CD4-positive, alpha-beta T cell treated with Interleukin-4 for 4 hours (primary cell): Measurements from ENCODE around the gene SMIM31.

ENCODE experiments used
- DNase-seq: peaks from one replicate; pipeline ENCODE4 v3.0.0-alpha.2; 2020

SMIM31 gene

DNA sequence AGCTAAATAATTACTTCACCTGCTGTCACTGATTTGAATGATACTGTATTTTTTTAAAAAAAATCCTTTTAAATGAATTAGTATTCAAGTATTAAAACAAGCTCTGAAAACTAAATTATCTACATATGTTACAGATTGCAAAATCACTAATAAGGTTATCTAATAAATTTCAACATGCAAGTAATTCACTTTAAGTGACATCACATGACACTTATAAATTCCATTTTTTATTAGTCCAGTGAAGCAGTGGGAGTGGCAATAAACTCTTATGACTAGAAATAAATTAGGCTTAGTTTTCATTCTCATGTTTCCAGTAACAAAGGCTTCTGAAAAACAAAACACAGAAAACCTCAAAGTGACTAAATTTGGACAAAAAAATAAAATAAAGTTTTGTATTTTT lies 36.3 kb downstream of the SMIM31 start:
- DNase-seq = no peak

DNA sequence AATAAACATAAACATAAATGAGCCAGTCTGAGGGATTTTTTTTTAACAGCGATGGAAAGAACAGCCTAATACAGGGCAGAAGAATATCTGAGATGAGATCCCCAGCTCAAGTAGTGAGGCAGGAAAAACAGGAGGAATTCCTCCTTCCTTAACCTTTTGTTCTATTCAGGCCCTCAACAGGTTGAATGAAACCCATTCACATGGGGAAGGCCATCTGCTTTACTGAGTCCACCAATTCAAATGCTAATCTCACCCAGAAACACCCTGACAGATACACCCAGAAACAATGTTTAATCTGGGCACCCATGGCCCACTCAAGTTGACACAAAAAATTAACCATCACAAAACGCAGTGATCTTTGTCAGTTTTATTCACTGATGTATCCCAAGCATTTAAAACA lies 45.5 kb downstream of the SMIM31 start:
- no peak for DNase-seq

DNA sequence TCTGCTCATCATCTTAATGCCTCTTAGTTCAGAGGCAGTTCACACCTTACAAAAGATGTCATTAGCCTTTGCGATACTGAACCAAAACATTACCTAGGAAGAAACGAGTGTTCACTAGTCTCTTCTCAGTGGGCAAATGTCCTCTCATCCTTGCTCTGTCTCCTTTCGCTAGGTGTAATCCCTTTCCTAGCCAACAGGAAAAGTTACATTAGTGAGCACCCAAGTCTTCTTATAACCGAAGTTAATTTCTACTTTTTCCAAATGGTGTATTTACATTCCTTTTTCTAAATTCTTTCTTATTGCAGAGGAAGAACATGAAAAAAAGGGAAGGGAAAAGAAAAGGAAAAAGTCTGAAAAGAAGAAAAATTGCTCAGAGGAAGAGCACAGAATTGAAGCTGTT lies 46.9 kb downstream of the SMIM31 start:
- DNase-seq = no peak

DNA sequence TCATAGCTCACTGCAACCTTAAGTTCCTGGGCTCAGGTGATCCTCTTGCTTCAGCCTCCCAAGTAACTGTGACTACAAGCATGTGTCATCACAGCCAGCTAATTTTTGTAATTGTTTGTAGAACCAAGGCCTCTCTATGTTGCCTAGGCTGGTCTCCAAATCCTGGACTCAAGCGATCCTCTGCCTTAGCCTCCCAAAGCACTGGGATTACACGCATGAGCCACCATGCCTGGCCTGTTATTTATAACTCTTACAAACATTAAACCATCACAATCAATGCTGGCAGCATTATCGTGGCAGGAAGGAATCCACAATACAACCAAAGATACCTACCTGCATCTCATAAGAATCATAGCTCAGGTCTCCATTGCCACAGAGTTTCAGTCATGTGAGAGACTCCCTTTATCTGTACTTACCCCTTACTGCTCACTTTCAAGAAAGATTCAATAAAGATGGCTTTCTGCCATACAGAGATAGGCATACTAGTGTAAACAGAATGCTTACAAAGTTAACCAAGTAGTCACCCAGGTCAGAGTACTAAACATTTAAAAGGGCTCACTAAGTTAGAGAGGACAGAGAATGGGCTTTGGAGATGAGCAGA lies 48.5 kb downstream of the SMIM31 start:
- no peak for DNase-seq

DNA sequence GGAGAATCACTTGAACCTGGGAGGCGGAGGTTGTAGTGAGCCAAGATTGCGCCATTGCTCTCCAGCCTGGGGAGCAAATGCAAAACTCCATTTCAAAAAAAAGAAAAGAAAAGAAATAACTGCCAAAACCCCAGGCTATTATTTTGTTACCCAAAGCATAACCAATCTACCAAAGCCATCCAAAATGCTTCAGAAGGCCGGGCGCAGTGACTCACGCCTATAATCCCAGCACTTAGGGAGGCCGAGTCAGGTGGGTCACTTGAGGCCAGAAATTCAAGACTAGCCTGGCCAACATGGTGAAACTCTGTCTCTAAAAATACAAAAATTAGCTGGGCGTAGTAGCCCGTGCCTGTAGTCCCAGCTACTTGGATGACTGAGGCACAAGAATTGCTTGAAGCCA lies 49.8 kb downstream of the SMIM31 start:
- DNase-seq = no peak

DNA sequence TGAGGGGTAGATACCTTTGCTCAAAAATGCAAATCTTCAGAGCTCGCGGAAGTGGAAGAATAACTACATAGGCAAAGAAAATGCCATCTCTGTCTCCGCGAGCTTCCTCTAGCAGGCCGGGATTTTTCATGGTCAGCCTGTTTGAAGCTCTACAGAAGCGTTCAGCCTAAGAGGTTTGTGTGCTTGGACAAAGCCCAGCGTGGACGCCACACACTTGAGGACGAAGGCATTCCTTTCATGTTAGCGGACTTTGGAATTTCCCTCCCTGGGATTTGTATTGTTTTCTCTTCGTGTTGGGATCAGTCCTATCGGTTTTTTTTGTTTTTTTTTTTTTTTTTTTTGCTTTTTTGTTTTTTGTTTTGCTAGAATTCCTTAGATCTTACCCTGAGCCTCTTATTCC lies 53.7 kb downstream of the SMIM31 start:
- DNase-seq = no peak

DNA sequence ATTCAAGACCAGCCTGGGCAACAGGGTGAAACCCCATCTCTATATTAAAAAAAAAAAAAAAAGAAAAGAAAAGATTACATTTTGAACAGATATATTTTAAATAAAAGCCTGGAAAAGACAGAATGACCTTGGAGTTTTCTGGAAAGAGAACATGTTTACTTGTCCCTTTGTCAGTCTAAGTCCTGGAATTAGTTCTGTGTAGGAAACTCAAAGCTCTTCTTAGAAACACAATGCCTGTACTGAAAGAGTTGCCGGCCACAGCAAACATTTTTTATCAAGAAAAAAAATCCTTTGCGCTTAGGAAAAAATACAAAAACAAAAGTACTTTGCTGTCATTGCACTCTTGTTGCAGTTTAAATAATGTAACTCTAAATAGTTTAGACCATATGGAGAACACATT lies 59.6 kb downstream of the SMIM31 start:
- DNase-seq = no peak

DNA sequence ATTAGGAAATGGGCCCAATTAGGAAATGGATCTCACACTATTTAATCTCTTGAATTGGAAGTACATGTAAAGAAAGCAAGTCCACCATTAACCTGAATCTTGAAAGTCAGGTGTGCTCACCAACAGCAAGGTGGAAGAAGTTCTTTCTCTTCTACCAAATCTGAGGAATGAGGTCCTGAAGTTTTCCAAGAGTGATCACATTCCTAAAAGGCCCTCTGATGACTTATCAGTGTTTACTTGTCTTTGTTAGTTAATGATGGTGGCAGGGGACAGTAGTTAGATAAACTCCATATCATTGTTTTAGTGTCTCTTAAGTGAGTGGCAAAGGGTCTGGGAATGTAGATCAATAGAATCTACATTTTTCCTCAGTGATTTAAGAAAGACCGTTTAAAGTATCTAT lies 61.8 kb downstream of the SMIM31 start:
- DNase-seq = no peak

DNA sequence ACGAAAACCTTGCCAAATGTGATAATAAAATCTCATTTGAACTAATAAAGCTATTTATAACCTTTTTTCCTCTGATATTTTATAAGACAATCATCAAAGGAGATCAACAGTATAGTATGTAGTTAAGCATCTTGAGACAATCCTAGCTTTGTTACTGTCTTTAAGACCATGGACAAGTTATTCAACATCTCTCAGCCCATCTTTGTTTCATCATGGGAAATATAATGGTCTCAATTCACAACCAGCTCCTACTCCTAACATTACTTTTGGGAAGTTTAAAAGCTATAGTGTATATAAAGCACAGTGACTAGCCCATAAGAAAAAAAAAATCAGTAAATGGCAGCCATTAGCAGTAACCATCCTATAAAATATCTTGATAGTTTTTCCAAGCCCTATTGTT lies 65.4 kb downstream of the SMIM31 start:
- no peak for DNase-seq

DNA sequence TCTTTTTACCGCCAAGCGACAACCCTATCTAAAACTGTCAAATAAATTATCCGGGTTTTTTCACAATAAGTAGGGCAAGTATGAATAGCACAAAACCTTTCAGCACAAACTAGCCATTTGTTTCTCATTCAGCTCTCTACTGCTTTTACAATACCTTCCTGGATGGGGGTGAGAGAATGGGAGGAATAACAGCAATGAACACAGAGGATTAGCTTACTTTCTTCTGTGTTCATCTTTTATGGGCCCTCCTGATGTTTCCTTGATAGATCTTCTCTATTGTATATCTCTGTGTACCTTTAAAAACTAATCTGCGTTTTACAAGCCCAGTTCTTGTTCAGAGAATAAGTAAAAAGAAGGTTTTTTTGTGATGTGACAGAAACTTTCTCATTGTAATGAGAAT lies 67.8 kb downstream of the SMIM31 start:
- no peak for DNase-seq

DNA sequence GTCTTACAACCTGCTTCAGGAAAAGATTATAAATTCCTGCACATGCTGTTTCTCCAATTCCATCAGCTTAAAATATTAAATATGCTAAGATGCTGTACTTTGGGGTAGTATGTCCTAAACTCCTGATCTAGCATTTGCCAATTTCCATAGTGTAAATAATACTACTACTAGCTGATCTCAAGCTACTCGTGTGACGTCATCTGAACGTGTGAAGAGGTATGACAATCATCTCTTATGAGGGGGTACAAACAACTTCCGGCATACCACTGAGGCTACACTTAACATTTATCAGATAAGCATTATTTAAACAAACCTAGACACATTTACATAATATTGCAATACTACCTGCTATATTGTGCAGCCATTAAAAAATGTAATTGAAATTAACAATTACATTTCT lies 70.7 kb downstream of the SMIM31 start:
- no peak for DNase-seq

DNA sequence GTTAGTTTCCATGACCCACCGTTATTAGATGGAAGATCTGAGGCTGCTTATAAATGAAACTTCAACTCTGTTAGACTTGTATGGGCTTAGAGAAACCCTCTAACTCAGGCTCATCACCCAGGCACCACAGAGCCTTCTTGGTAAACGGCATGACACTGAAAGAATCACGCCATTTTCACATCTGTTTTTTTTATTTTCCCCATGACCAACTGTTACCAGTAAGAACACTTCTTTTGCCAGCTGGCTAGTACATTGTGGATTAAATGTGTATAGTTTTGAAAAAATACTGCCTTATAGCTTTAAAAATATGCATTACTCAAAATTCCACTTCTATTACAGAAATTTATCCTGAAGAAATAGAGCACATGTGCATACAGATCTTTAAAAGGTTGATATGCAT lies 75.0 kb downstream of the SMIM31 start:
- no peak for DNase-seq

DNA sequence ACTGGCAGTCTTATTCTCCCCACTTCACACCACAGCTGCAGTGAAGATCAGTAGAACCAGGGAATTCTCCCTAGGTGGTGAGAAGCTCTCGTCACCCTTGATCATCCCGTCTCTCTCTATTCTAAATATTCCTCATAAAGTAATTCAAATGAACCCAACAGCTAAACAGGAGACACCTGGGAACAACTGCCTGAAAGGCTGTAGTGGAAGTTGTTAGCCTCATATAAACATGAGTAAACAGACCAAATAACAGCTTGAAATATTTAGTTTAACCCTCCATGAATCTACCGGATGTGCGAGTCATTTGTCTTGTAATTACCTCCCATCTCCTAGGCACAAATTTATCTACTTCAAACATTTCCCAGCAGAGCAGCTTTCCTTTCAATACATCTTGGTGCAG lies 92.6 kb downstream of the SMIM31 start:
- DNase-seq = no peak

DNA sequence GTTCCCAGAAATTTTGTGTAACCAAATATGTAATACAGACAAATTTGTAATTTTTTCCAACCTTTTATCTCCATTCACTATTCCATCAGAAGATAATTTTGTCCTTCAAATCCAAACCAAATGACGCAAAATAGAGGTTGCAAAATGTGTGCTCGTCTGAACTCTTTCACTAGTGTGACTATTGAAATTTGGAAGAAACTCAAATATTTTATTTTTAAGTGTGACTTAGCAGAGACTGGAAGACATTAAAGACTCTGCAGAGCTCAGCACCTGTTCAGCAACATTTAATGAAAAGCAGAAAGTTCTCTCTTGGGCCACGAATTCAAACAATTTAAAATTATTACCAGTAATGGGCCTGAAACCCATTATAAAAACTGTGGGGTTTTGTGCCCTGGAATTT lies 93.1 kb downstream of the SMIM31 start:
- no peak for DNase-seq

DNA sequence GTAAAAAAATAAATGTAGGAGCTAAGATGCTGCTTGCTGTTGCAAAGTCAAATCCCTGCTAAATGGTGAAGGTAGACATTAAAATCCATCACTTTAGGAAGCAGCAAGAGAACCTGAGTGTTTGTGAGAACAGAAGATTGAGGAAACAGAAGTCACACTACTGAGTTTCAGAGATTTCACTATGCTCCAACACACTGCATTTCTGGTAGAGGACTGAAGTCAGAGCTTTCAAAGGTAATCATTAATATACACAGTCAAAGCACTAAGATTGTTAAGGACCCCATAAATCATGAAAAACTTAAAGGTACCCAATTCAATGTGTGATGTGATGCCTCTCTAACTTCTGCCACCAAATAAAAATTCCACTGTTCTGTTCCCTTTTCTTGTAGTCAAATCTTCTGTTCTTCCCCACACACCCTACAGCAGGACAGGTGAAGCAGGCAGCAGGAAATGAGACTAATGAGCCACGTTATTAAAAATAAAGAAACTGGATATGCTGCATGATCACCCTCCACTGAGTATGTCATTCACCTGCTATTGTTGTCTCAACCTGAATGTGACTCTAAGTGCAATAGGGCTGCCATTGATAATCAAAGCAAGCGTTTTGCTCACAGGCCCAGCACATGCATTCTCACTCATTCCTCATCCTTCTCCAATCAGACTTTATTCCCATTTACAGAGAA lies 94.2 kb downstream of the SMIM31 start:
- no peak for DNase-seq
